ENCODE results near the gene ERMN.

ERMN gene

DNA sequence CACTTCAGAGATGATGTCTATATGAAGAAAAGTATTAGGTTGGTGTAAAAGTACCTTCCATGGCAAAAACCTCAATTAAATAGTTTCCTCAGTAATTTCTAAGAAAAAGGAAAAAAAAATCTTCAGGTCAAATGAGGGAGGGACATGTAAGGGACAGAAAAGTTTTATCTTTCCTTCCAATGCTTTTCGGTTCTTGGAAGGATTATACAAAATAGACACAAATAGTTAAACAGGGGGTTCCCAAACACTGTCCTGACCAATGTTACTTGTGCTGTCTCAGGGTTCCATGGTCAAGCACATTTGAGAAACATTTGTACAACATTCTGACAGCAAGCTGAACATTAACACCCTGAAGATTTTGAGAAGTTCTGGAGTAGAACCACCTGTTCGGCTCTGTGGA is 22.0 kb downstream of the ERMN start:
- Histone ChIP-seq H3K36me3 (ENCODE audit: insufficient read depth, low read length) (no peaks in the 10 kb centered on the region), H3K27ac (ENCODE audit: low read length) (no peak overlapping the region), H3K9ac (ENCODE audit: low read depth, low read length) (no peak overlapping the region), H4K20me1 (ENCODE audit: insufficient read depth, low read length) (no peaks in the 10 kb centered on the region), H3K27me3 (ENCODE audit: insufficient read depth, low read length, poor library complexity) (peaks cover 27% of the 10 kb centered on the region), H3K4me1 (ENCODE audit: insufficient read depth, low read length) (no peaks in the 10 kb centered on the region), H3K79me2 (ENCODE audit: insufficient read depth, low read length) (no peaks in the 10 kb centered on the region), H3K9me3 (ENCODE audit: insufficient read depth, low read length, severe bottlenecking) (no peaks in the 10 kb centered on the region), H3K4me2 (ENCODE audit: insufficient read depth, low read length) (no peak overlapping the region), H2AFZ (ENCODE audit: low read depth, low read length) (no peak overlapping the region), H3K4me3 (ENCODE audit: low read depth in 1 of 2, low read length in 2 of 2) (no peak overlapping the region)
- no peak for DNase-seq
- no peak for ATAC-seq (ENCODE audit: insufficient read depth, low read depth)
- TF ChIP-seq, protein P1, sequence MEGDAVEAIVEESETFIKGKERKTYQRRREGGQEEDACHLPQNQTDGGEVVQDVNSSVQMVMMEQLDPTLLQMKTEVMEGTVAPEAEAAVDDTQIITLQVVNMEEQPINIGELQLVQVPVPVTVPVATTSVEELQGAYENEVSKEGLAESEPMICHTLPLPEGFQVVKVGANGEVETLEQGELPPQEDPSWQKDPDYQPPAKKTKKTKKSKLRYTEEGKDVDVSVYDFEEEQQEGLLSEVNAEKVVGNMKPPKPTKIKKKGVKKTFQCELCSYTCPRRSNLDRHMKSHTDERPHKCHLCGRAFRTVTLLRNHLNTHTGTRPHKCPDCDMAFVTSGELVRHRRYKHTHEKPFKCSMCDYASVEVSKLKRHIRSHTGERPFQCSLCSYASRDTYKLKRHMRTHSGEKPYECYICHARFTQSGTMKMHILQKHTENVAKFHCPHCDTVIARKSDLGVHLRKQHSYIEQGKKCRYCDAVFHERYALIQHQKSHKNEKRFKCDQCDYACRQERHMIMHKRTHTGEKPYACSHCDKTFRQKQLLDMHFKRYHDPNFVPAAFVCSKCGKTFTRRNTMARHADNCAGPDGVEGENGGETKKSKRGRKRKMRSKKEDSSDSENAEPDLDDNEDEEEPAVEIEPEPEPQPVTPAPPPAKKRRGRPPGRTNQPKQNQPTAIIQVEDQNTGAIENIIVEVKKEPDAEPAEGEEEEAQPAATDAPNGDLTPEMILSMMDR (IDR thresholded peaks at IDR 0.05; ENCODE audit: borderline replicate concordance, extremely low read depth, low read length, poor library complexity, severe bottlenecking) = no peak
- TF ChIP-seq EZH2 (IDR thresholded peaks at IDR 0.05; ENCODE audit: borderline replicate concordance, low read depth, low read length, severe bottlenecking) = no peak

DNA sequence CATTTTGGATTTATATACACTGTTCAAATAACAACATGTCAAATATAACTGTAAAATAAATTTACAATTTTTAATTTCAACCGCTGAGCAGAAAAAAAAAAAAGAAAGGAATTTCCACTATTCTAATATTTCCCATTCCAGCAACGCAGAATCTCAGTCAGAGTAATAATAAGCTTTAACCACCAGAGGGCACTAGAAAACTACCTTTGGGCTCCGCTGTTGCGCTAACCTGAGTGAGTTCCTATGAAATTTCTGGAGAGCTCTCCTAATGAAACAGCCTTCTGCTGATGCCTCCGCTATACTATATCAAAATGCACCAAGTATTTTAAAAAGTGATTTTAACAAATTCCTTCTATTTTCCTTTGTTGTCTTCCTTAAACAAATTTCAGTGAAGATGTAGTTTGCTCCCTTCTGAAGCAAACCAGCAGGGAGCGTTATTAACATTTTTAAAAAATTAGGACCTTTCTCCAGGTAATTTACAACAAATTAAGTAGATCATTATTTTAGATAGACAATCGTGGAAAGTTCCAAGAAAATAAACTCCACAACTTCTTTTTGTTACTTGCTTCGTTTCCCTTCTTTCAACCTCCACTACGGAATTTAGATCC is 23.0 kb downstream of the ERMN start:
- DNase-seq = peak; percentile 10
- no peak overlapping the region for H3K27ac ChIP-seq (ENCODE audit: low read length)
- H3K9me3 ChIP-seq (ENCODE audit: insufficient read depth, low read length, severe bottlenecking) = no peaks in the 10 kb centered on the region
- peaks cover 24% of the 10 kb centered on the region for H3K27me3 ChIP-seq (ENCODE audit: insufficient read depth, low read length, poor library complexity)
- H3K4me1 ChIP-seq (ENCODE audit: insufficient read depth, low read length) = no peaks in the 10 kb centered on the region
- no peaks in the 10 kb centered on the region for H3K79me2 ChIP-seq (ENCODE audit: insufficient read depth, low read length)
- H4K20me1 ChIP-seq (ENCODE audit: insufficient read depth, low read length) = no peaks in the 10 kb centered on the region
- no peaks in the 10 kb centered on the region for H3K36me3 ChIP-seq (ENCODE audit: insufficient read depth, low read length)
- TF ChIP-seq, protein P1 (IDR thresholded peaks at IDR 0.05; ENCODE audit: borderline replicate concordance, extremely low read depth, low read length, poor library complexity, severe bottlenecking) = peak; percentile 73
- TF ChIP-seq EZH2 (IDR thresholded peaks at IDR 0.05; ENCODE audit: borderline replicate concordance, low read depth, low read length, severe bottlenecking) = no peak
- H3K4me3 ChIP-seq (ENCODE audit: low read depth in 1 of 2, low read length in 2 of 2) = no peak overlapping the region
- no peak overlapping the region for H3K9ac ChIP-seq (ENCODE audit: low read depth, low read length)
- H2AFZ ChIP-seq (ENCODE audit: low read depth, low read length) = no peak overlapping the region
- H3K4me2 ChIP-seq (ENCODE audit: insufficient read depth, low read length) = no peak overlapping the region
- ATAC-seq (ENCODE audit: insufficient read depth, low read depth) = peak; percentile 75

DNA sequence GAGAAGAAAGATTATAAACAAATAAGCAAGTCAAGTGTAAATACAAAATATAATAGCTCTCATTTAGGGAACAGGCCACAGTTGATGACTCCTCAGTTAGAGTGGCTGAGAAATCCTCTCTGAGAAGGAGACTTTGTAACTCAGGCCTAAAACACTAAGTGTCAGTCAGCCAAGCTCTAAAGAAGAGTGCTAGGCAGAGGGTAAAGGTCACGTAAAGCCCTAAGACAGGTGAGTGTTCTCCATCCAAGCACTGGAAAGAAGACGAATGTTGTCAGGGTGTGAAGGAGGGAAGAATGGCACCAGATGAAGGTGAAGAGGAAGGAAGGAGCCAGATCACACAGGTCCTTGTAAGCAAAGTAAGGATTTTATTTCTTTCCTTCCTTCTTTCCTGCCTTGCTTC is 24.3 kb downstream of the ERMN start:
- TF ChIP-seq, protein P1 (IDR thresholded peaks at IDR 0.05; ENCODE audit: borderline replicate concordance, extremely low read depth, low read length, poor library complexity, severe bottlenecking) = no peak
- TF ChIP-seq EZH2 (IDR thresholded peaks at IDR 0.05; ENCODE audit: borderline replicate concordance, low read depth, low read length, severe bottlenecking) = no peak
- no peak overlapping the region for H3K9ac ChIP-seq (ENCODE audit: low read depth, low read length)
- no peak overlapping the region for H3K4me3 ChIP-seq (ENCODE audit: low read depth in 1 of 2, low read length in 2 of 2)
- no peaks in the 10 kb centered on the region for H3K79me2 ChIP-seq (ENCODE audit: insufficient read depth, low read length)
- H3K27ac ChIP-seq (ENCODE audit: low read length) = no peak overlapping the region
- H3K4me1 ChIP-seq (ENCODE audit: insufficient read depth, low read length) = no peaks in the 10 kb centered on the region
- ATAC-seq (ENCODE audit: insufficient read depth, low read depth) (no peak), DNase-seq (no peak)
- H3K9me3 ChIP-seq (ENCODE audit: insufficient read depth, low read length, severe bottlenecking) = no peaks in the 10 kb centered on the region
- no peak overlapping the region for H2AFZ ChIP-seq (ENCODE audit: low read depth, low read length)
- no peaks in the 10 kb centered on the region for H3K36me3 ChIP-seq (ENCODE audit: insufficient read depth, low read length)
- H4K20me1 ChIP-seq (ENCODE audit: insufficient read depth, low read length) = no peaks in the 10 kb centered on the region
- peaks cover 26% of the 10 kb centered on the region for H3K27me3 ChIP-seq (ENCODE audit: insufficient read depth, low read length, poor library complexity)
- H3K4me2 ChIP-seq (ENCODE audit: insufficient read depth, low read length) = no peak overlapping the region
